Loucy (cell line): Measurements from ENCODE around the gene HLA-DOB.

Experiments
- H2AFZ ChIP-seq: fragments of 200-600 bp; sonication (generic); 2 replicates; pipeline ENCODE4 v1.6.0; 2016; ENCODE audit warnings: antibody characterized with exemption, mild to moderate bottlenecking, low read length, moderate library complexity
- H3F3A ChIP-seq: fragments of 200-600 bp; 2 replicates; pipeline ENCODE4 v1.6.0; 2016; ENCODE audit warnings: antibody characterized with exemption, low read depth, mild to moderate bottlenecking
- H3K27me3 ChIP-seq: fragments of 200-600 bp; sonication (generic); 2 replicates; pipeline ENCODE4 v1.6.1; 2014; ENCODE audit warnings: low read length, mild to moderate bottlenecking; ENCODE audit not compliant: insufficient read depth, poor library complexity, severe bottlenecking
- H3K36me3 ChIP-seq: fragments of 200-600 bp; sonication (generic); 2 replicates; pipeline ENCODE4 v1.6.1; 2016; ENCODE audit warnings: low read length; ENCODE audit not compliant: insufficient read depth
- H3K4me1 ChIP-seq: fragments of 200-600 bp; sonication (generic); 2 replicates; pipeline ENCODE4 v1.5.1; 2014; ENCODE audit warnings: low read length, mild to moderate bottlenecking; ENCODE audit not compliant: insufficient read depth, poor library complexity, severe bottlenecking
- H3K4me2 ChIP-seq: fragments of 200-600 bp; sonication (generic); 2 replicates; pipeline ENCODE4 v1.6.0; 2014; ENCODE audit warnings: antibody characterized with exemption, low read length, low read depth, mild to moderate bottlenecking; ENCODE audit not compliant: poor library complexity, severe bottlenecking
- H3K4me3 ChIP-seq: fragments of 200-600 bp; sonication (generic); 2 replicates; pipeline ENCODE4 v1.5.1; 2014; ENCODE audit warnings: low read length, mild to moderate bottlenecking, mixed read lengths; ENCODE audit not compliant: poor library complexity, severe bottlenecking
- H3K79me2 ChIP-seq: fragments of 200-600 bp; sonication (generic); 2 replicates; pipeline ENCODE4 v1.6.1; 2014; ENCODE audit warnings: low read length; ENCODE audit not compliant: insufficient read depth
- H3K9ac ChIP-seq: fragments of 200-600 bp; sonication (generic); 2 replicates; pipeline ENCODE4 v1.6.0; 2014; ENCODE audit warnings: mild to moderate bottlenecking, low read depth, low read length, moderate library complexity; ENCODE audit not compliant: poor library complexity, severe bottlenecking
- H3K9me2 ChIP-seq: fragments of 200-600 bp; sonication (generic); replicated peaks from 2 replicates; pipeline ENCODE4 v1.6.1; 2016; ENCODE audit warnings: low read depth, low read length, mixed read lengths
- H3K9me3 ChIP-seq: fragments of 200-600 bp; sonication (generic); 2 replicates; pipeline ENCODE4 v1.6.1; 2014; ENCODE audit warnings: mild to moderate bottlenecking, antibody characterized with exemption, low read length, low read depth; ENCODE audit not compliant: insufficient read depth
- H4K20me1 ChIP-seq: fragments of 200-600 bp; sonication (generic); 2 replicates; pipeline ENCODE4 v1.6.0; 2014; ENCODE audit warnings: antibody characterized with exemption, low read length, mild to moderate bottlenecking; ENCODE audit not compliant: insufficient read depth, poor library complexity, severe bottlenecking
- CTCF ChIP-seq: fragments of 200-600 bp; sonication (generic); conservative IDR thresholded peaks from 2 replicates; pipeline ENCODE4 v1.5.1; 2014; ENCODE audit warnings: mild to moderate bottlenecking, antibody characterized with exemption, low read length
- EZH2phosphoT487 ChIP-seq: fragments of 200-600 bp; IDR thresholded peaks from 2 replicates; pipeline ENCODE4 v1.6.1; 2018; ENCODE audit warnings: antibody characterized with exemption, mild to moderate bottlenecking, moderate library complexity, borderline replicate concordance

The HLA-DOB gene

GRCh38 chr6:32815996-32816395, 806 bp downstream of the HLA-DOB start:
- Histone ChIP-seq H2AFZ (no peak overlapping the region), H3K79me2 (no peaks in the 10 kb centered on the region), H3K27me3 (no peaks in the 10 kb centered on the region), H3K9ac (no peak overlapping the region), H4K20me1 (no peaks in the 10 kb centered on the region), H3K4me3 (no peak overlapping the region), H3K4me2 (no peak overlapping the region), H3F3A (no peaks in the 10 kb centered on the region), H3K36me3 (no peaks in the 10 kb centered on the region), H3K4me1 (no peaks in the 10 kb centered on the region), H3K9me3 (no peaks in the 10 kb centered on the region), H3K9me2 (no peaks in the 10 kb centered on the region)
- TF ChIP-seq CTCF: no peak
- no peak for TF ChIP-seq EZH2phosphoT487

GRCh38 chr6:32815115-32815514, 1.7 kb downstream of the HLA-DOB start:
- H3K9ac ChIP-seq: no peak overlapping the region
- H3K9me3 ChIP-seq: no peaks in the 10 kb centered on the region
- no peaks in the 10 kb centered on the region for H3F3A ChIP-seq
- H4K20me1 ChIP-seq: no peaks in the 10 kb centered on the region
- TF ChIP-seq CTCF (no peak), EZH2phosphoT487 (no peak)
- H3K4me1 ChIP-seq: no peaks in the 10 kb centered on the region
- no peaks in the 10 kb centered on the region for H3K36me3 ChIP-seq
- H3K4me2 ChIP-seq: no peak overlapping the region
- H3K9me2 ChIP-seq: no peaks in the 10 kb centered on the region
- H2AFZ ChIP-seq: no peak overlapping the region
- H3K4me3 ChIP-seq: no peak overlapping the region
- H3K27me3 ChIP-seq: no peaks in the 10 kb centered on the region
- no peaks in the 10 kb centered on the region for H3K79me2 ChIP-seq

GRCh38 chr6:32814145-32814544, 2.7 kb downstream of the HLA-DOB start:
- no peaks in the 10 kb centered on the region for H3F3A ChIP-seq
- no peak for TF ChIP-seq EZH2phosphoT487
- TF ChIP-seq CTCF: no peak
- H3K9ac ChIP-seq: no peak overlapping the region
- H3K27me3 ChIP-seq: no peaks in the 10 kb centered on the region
- H2AFZ ChIP-seq: no peak overlapping the region
- H3K4me2 ChIP-seq: no peak overlapping the region
- no peak overlapping the region for H3K4me3 ChIP-seq
- H3K36me3 ChIP-seq: no peaks in the 10 kb centered on the region
- H4K20me1 ChIP-seq: no peaks in the 10 kb centered on the region
- H3K4me1 ChIP-seq: no peaks in the 10 kb centered on the region
- H3K79me2 ChIP-seq: no peaks in the 10 kb centered on the region
- no peaks in the 10 kb centered on the region for H3K9me2 ChIP-seq
- H3K9me3 ChIP-seq: no peaks in the 10 kb centered on the region
